Pancreas (tissue), 10 donors: ENCODE measurements around the gene TUBG2. TPM values are rescaled to one million over a fixed set of nuclear protein-coding genes. Genes with fewer than 3 reads are reported as not detected.

Experiments used
- ATAC-seq, 4 donors: fragments of 200-7000 bp; cut with Tn5 transposase; one replicate each; pipeline versions ENCODE4 v1.8.0 to v1.9.1; 2020; ENCODE audit warnings: mild to moderate bottlenecking in 4 of 4, moderate library complexity in 4 of 4
- DNase-seq, 6 donors: peaks; one replicate each; pipeline ENCODE4 v3.0.0-alpha.2; 2020
- FAIRE-seq: peaks from 2 replicates; lab custom pipeline; 2012; peaks lifted over from hg19 to GRCh38; lab: Jason Lieb, UNC
- H3K27ac ChIP-seq, 4 donors: fragments of 200-600 bp; sonication (generic); 1 replicate in 3 of 4; 2 replicates in 1 of 4; pipeline versions ENCODE4 v1.5.0 to v1.8.0; 2020
- H3K27me3 ChIP-seq, 4 donors: fragments of 200-600 bp; one replicate each; pipeline ENCODE4 v1.8.0; 2021
- H3K36me3 ChIP-seq, 3 donors: fragments of 200-600 bp; sonication (generic) in 1 of 3; one replicate each; pipeline versions ENCODE4 v1.5.0 to v1.8.0; 2020 to 2021
- H3K4me1 ChIP-seq, 3 donors: fragments of 200-600 bp; one replicate each; pipeline ENCODE4 v1.8.0; 2021
- H3K4me3 ChIP-seq, 4 donors: fragments of 200-600 bp; sonication (generic) in 2 of 4; one replicate each; pipeline versions ENCODE4 v1.5.0 to v1.8.0; 2020 to 2021
- H3K9me3 ChIP-seq, 4 donors: fragments of 200-600 bp; one replicate each; pipeline ENCODE4 v1.8.0; 2021
- WGBS, 2 donors: extraction: QIAGEN DNeasy Blood & Tissue Kit; methylation state at CpG; one replicate each; pipeline ENCODE4 v1.1.7; 2013; 5-methylcytosine and 5-hydroxymethylcytosine counted together
- intact Hi-C, 3 donors: fragments of 100-400 bp; cut with DNase I; formaldehyde crosslinking; loops; one replicate each; pipeline versions ENCODE4 v1.11.1 to v1.14.2; 2022
- polyA plus RNA-seq, 2 donors: library from polyadenylated mRNA; stranded (reverse); fragments of 200-250 nt; gene quantifications; one replicate each; pipeline ENCODE4 v1.2.3, GENCODE V29; 2013
- total RNA-seq, 6 donors: library from RNA; stranded (reverse); fragmentation: NEBNext Ultra II Directional in 4 of 6; extraction: Animal tissue kit (Norgen Biotek cat#: 25700) in 4 of 6; gene quantifications; one replicate each; pipeline versions ENCODE4 v1.2.1 to v1.2.4, GENCODE V29; 2021 to 2023
- TF ChIP-seq, protein P1 (sequence below), 4 donors: fragments of 200-600 bp; sonication (generic) in 3 of 4; IDR thresholded peaks; one replicate each; pipeline versions ENCODE4 v1.5.0 to v1.8.0; 2021; ENCODE audit warnings: antibody characterized with exemption in 4 of 4
- donor health status: healthy with polysubstance abuse.
- donor health status: DM: no; HTN: no; CAD: no; lungs with moderate emphysema.
- donor health status: DM: no; HTN: no; CAD: no.
- donor health status: control.
- donor health status: control.
- donor health status: Bipolar disorder and iron deficiency.
- donor health status: DM: yes; HTN: yes; CAD: no.
- donor health status: DM: no; HTN: no; CAD: no.
- donor health status: DM: no; HTN: no; CAD: no.
- donor health status: DM: yes; HTN: yes; CAD: no.

The TUBG2 gene
- total and polyA plus RNA-seq, 8 donors, result 10.9 to 90.5 (median 32.7) TPM

DNA sequence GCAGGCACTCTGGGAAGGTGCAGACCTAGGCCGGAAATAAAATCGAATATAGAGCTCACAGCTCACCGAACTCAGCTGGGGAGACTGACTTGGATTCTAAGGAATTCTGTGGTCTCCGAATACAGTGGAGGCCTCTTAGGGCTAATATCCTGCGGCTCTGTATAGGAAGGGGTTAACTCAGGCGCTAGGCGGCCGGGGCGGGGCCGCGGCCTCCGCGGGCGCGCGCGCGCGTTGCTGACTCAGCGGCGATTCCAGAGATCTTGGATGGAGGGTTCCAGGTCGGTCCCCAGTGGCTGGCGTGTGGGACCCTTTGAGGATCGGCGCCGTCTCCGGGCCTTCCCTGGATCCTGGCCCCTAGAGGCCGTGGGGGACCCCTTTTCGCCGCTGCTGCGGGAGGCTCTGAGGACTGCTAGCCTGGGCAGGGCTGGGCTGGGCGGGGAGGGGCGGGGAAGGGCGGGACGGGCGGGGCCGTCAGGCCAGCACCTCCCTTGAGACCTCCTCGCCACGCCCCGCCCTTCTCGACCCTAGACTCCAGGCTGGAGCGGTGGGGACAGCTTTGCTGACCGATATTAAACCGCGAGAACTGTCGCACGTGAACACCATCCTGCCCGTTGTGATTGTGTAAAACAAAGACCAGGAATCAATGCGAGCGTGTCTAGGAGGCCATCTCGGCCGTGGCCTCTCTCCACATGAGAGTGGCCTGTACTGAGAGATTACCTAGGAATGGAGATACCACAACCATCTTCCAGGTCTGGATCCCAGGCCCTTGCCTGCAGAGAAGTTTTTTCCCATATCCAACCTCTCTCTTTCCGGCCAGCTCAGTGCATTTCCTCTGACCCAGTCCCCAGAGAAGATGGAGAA is 19.1 kb downstream of the TUBG2 start:
- peak overlapping the region; percentile 31 to 92 (median 75) for H3K4me3 ChIP-seq
- WGBS, 2 donors, result 0 to 1% methylated on average over 41 to 53 of the region's 53 CpGs
- H3K27me3 ChIP-seq, result no peaks in the 10 kb centered on the region
- H3K4me1 ChIP-seq, result peaks cover 6 to 36% (median 17%) of the 10 kb centered on the region in 3 donors
- TF ChIP-seq, protein P1, sequence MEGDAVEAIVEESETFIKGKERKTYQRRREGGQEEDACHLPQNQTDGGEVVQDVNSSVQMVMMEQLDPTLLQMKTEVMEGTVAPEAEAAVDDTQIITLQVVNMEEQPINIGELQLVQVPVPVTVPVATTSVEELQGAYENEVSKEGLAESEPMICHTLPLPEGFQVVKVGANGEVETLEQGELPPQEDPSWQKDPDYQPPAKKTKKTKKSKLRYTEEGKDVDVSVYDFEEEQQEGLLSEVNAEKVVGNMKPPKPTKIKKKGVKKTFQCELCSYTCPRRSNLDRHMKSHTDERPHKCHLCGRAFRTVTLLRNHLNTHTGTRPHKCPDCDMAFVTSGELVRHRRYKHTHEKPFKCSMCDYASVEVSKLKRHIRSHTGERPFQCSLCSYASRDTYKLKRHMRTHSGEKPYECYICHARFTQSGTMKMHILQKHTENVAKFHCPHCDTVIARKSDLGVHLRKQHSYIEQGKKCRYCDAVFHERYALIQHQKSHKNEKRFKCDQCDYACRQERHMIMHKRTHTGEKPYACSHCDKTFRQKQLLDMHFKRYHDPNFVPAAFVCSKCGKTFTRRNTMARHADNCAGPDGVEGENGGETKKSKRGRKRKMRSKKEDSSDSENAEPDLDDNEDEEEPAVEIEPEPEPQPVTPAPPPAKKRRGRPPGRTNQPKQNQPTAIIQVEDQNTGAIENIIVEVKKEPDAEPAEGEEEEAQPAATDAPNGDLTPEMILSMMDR (IDR thresholded peaks at IDR 0.05), result no peak
- intact Hi-C loops, result loop anchor here in 1 of 3 donors (10.0 kb wide), 1 partner anchor 53 kb away; no protein-coding TSS in a partner anchor
- peak; percentile 38 to 58 (median 50) for ATAC-seq
- no peak for FAIRE-seq
- peak overlapping the region; percentile 52 to 97 (median 88) for H3K27ac ChIP-seq
- H3K9me3 ChIP-seq, result no peaks in the 10 kb centered on the region
- peaks cover 0 to 6% (median 0%) of the 10 kb centered on the region in 3 donors for H3K36me3 ChIP-seq
- peak; percentile 86 to 93 (median 90) for DNase-seq

DNA sequence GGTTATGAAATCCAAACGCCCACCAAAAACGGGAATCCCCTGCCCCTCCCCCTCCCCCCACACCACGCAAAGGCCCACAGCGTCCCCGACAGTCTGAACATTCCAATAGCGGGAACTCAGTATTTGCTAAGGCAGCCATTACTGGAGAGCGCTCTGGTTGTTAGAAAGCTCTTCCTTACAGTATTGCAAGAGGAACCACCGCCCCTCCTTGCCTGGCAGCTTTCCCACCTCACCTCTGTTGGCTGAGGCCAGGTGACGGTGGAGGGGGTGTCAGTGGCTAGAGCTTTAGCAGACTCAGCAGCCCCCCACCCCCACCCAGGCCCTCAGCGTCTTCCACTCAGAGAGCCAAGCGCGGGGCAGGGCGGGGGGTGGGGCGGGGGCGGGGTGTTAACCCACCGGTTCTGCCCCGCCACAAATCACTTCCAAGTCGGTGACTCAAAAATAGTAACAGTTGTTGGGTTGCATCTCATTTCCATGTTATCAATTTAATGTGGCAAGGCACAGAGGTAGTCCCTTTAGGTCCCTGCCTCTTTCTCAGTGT is 19.9 kb downstream of the TUBG2 start:
- H3K4me3 ChIP-seq, result peak overlapping the region in 3 of 4 donors; percentile 2 to 92 (median 79)
- intact Hi-C loops, result loop anchor here in 1 of 3 donors (10.0 kb wide), 1 partner anchor 54 kb away; no protein-coding TSS in a partner anchor
- TF ChIP-seq, protein P1 (IDR thresholded peaks at IDR 0.05), result no peak
- no peaks in the 10 kb centered on the region for H3K36me3 ChIP-seq
- ATAC-seq (peak in 3 of 4 donors; percentile 1 to 3 (median 2)), DNase-seq (peak; percentile 74 to 85 (median 80)), FAIRE-seq (no peak)
- peak overlapping the region; percentile 52 to 97 (median 88) for H3K27ac ChIP-seq
- no peaks in the 10 kb centered on the region for H3K27me3 ChIP-seq
- H3K9me3 ChIP-seq, result no peaks in the 10 kb centered on the region
- H3K4me1 ChIP-seq, result peaks cover 6 to 28% (median 11%) of the 10 kb centered on the region in 3 donors
- 5 to 6% methylated on average over 12 to 18 of the region's 18 CpGs for WGBS, 2 donors

DNA sequence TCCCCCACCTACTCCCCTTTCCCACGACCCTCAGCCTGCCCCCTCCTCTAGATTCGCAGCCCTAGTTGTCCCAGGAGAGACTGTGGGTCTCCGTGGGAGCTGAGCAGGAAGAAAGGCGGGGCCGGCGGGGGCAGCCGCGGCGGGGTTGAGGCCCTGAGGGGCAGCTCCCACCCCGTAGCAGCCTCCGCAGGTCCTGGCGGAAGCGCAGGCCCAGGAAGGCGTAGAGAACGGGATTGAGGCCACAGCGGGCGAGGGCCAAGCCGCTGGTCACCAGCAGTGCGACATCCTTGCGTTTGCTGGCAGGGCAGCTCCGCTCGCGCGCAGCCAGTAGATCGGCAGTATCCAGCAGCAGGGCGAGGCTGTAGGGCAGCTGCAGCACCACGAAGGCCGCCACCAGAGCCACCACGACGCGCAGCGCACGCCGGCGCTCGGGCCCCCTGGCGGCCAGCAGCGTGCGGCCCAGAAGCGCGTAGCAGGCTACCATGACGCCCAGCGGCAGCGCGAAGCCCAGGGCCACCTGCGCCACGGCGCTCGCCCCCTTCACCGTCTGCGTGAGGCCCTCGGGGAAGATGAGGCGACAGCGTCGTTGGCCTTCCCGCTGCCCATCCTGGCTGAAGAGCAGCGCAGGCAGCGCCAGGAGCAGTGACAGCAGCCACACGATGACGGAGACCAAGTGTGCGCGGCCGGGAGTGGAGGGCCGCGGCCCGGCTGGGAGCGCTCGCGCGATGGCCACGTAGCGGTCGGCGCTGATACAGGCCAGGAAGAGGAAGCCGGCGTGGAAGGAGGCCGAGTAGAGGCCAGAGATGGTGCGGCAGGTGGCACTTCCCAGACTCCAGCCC is 20.6 kb downstream of the TUBG2 start:
- Histone ChIP-seq H3K36me3 (no peaks in the 10 kb centered on the region), H3K4me1 (peaks cover 6 to 25% (median 11%) of the 10 kb centered on the region in 3 donors), H3K27me3 (no peaks in the 10 kb centered on the region), H3K27ac (peak overlapping the region; percentile 52 to 97 (median 88)), H3K9me3 (no peaks in the 10 kb centered on the region), H3K4me3 (peak overlapping the region; percentile 2 to 92 (median 41))
- DNase-seq, result peak; percentile 68 to 92 (median 84)
- ATAC-seq, result peak; percentile 36 to 52 (median 46)
- no peak for FAIRE-seq
- WGBS, 2 donors, result 11% methylated on average over 67 to 78 of the region's 78 CpGs
- TF ChIP-seq, protein P1 (IDR thresholded peaks at IDR 0.05), result peak; percentile 81 to 86 (median 86)
- intact Hi-C loops, result loop anchor here in 1 of 3 donors (10.0 kb wide), 1 partner anchor 55 kb away; no protein-coding TSS in a partner anchor

DNA sequence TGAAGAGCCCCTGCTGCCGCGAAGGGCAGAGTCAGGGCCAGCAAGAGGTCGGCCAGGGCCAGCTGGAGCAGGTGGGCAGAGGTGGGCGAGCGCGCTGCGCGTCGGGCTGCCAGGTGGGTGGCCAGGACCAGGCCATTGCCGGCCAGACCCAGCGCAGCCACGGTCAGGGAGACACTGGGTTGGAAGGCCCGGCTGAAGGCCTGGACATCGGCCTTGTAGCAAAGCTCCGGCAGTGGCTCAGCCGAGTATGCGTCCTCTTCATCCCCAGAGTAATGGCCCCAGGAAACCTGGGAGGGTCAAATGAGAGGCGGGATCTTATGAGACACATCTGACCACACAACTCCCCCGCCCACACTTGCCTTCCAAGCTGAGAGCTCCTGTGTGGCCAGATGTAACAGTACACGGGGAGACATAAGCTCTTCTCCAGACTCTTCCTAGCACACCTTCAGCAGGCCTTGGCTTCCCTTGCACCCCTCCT is 21.3 kb downstream of the TUBG2 start:
- peak overlapping the region in 2 of 4 donors; percentile 79 to 92 for H3K4me3 ChIP-seq
- peaks cover 6 to 25% (median 11%) of the 10 kb centered on the region in 3 donors for H3K4me1 ChIP-seq
- no peaks in the 10 kb centered on the region for H3K27me3 ChIP-seq
- no peak for ATAC-seq
- no peaks in the 10 kb centered on the region for H3K36me3 ChIP-seq
- FAIRE-seq, result no peak
- 73 to 76% methylated on average over 17 to 20 of the region's 20 CpGs for WGBS, 2 donors
- DNase-seq, result peak in 5 of 6 donors; percentile 26 to 85 (median 55)
- intact Hi-C loops, result no loop called here
- TF ChIP-seq, protein P1 (IDR thresholded peaks at IDR 0.05), result no peak
- peak overlapping the region in 3 of 4 donors; percentile 83 to 97 (median 92) for H3K27ac ChIP-seq
- H3K9me3 ChIP-seq, result no peaks in the 10 kb centered on the region
